Karpas-422 (cell line): ENCODE results near the gene GIPC2. TPM values are rescaled to one million over a fixed set of nuclear protein-coding genes. Genes with fewer than 3 reads are reported as not detected.

Experiments used
- DNase-seq: peaks from one replicate; pipeline ENCODE4 v3.0.0-alpha.2; 2015
- H2AFZ ChIP-seq: fragments of 200-600 bp; sonication (generic); 2 replicates; pipeline ENCODE4 v1.6.1; 2014; ENCODE audit warnings: antibody characterized with exemption, low read length, mixed read lengths
- H3K27ac ChIP-seq: fragments of 200-600 bp; sonication (generic); 2 replicates; pipeline ENCODE4 v1.5.1; 2014; ENCODE audit warnings: mild to moderate bottlenecking, low read length, moderate library complexity
- H3K27me3 ChIP-seq: fragments of 200-600 bp; sonication (generic); 2 replicates; pipeline ENCODE4 v1.6.1; 2014; ENCODE audit warnings: low read length, mixed read lengths
- H3K36me3 ChIP-seq: fragments of 200-600 bp; sonication (generic); 2 replicates; pipeline ENCODE4 v1.6.1; 2014; ENCODE audit warnings: low read length, mixed read lengths; ENCODE audit not compliant: insufficient read depth
- H3K4me1 ChIP-seq: fragments of 200-600 bp; sonication (generic); 2 replicates; pipeline ENCODE4 v1.6.1; 2014; ENCODE audit warnings: mild to moderate bottlenecking, low read length, mixed read lengths
- H3K4me2 ChIP-seq: fragments of 200-600 bp; sonication (generic); 2 replicates; pipeline ENCODE4 v1.6.1; 2014; ENCODE audit warnings: low read length, low read depth, mild to moderate bottlenecking; ENCODE audit not compliant: poor library complexity, severe bottlenecking
- H3K4me3 ChIP-seq: fragments of 200-600 bp; sonication (generic); 2 replicates; pipeline ENCODE4 v1.5.1; 2014; ENCODE audit warnings: mild to moderate bottlenecking, antibody characterized with exemption, low read length, mixed read lengths
- H3K79me2 ChIP-seq: fragments of 200-600 bp; sonication (generic); 2 replicates; pipeline ENCODE4 v1.6.1; 2014; ENCODE audit warnings: mild to moderate bottlenecking, low read length, mixed read lengths
- H3K9ac ChIP-seq: fragments of 200-600 bp; sonication (generic); 2 replicates; pipeline ENCODE4 v1.6.0; 2014; ENCODE audit warnings: low read length
- H3K9me2 ChIP-seq: fragments of 200-600 bp; sonication (generic), shearing (Covaris generic); replicated peaks from 2 replicates; pipeline ENCODE4 v1.6.0; 2014; ENCODE audit warnings: mild to moderate bottlenecking, low read length, moderate library complexity; ENCODE audit not compliant: insufficient read depth
- H3K9me3 ChIP-seq: fragments of 300-700, 200-600 bp; sonication (generic); 2 replicates; pipeline ENCODE4 v1.6.1; 2014; ENCODE audit warnings: low read length, mixed read lengths
- H4K20me1 ChIP-seq: fragments of 200-600 bp; sonication (generic); 2 replicates; pipeline ENCODE4 v1.6.1; 2014; ENCODE audit warnings: mild to moderate bottlenecking, antibody characterized with exemption, low read length, low read depth; ENCODE audit not compliant: insufficient read depth
- small RNA-seq: library from RNA; depleted of rRNA; stranded (forward); fragments of <200 nt; gene quantifications from one replicate; pipeline ENCODE3, GENCODE V24; 2014
- total RNA-seq: library from RNA; depleted of rRNA; stranded (reverse); fragments of >200 nt; shearing (Covaris generic); gene quantifications from 2 replicates; pipeline ENCODE4 v1.2.3, GENCODE V29; 2014; ENCODE audit warnings: low replicate concordance; rRNA removed

Gene GIPC2
- total RNA-seq, 1 experiment from 2014 or later: 0.15 TPM

- Histone ChIP-seq H3K4me1 (no peaks in the 10 kb centered on the region), H3K9me2 (no peaks in the 10 kb centered on the region), H3K36me3 (no peaks in the 10 kb centered on the region), H3K27me3 (no peaks in the 10 kb centered on the region), H2AFZ (no peak overlapping the region), H3K4me3 (no peak overlapping the region), H3K27ac (no peak overlapping the region), H4K20me1 (no peaks in the 10 kb centered on the region), H3K4me2 (no peak overlapping the region), H3K9ac (no peak overlapping the region), H3K9me3 (no peaks in the 10 kb centered on the region), H3K79me2 (no peaks in the 10 kb centered on the region)
- no peak for DNase-seq
These were observed 130.7 kb downstream of the GIPC2 start for GRCh38 chr1:78176448-78176847.

GRCh38 chr1:78177708-78178270, 132.0 kb downstream of the GIPC2 start:
- no peak overlapping the region for H3K4me2 ChIP-seq
- H3K79me2 ChIP-seq: no peaks in the 10 kb centered on the region
- no peak overlapping the region for H3K27ac ChIP-seq
- no peak overlapping the region for H3K4me3 ChIP-seq
- DNase-seq: no peak
- no peaks in the 10 kb centered on the region for H3K9me3 ChIP-seq
- H2AFZ ChIP-seq: no peak overlapping the region
- H4K20me1 ChIP-seq: no peaks in the 10 kb centered on the region
- H3K9me2 ChIP-seq: no peaks in the 10 kb centered on the region
- H3K9ac ChIP-seq: no peak overlapping the region
- no peaks in the 10 kb centered on the region for H3K27me3 ChIP-seq
- no peaks in the 10 kb centered on the region for H3K4me1 ChIP-seq
- H3K36me3 ChIP-seq: no peaks in the 10 kb centered on the region

- Histone ChIP-seq H3K4me1 (no peaks in the 10 kb centered on the region), H3K27ac (no peak overlapping the region), H3K36me3 (no peaks in the 10 kb centered on the region), H3K4me2 (no peak overlapping the region), H4K20me1 (no peaks in the 10 kb centered on the region), H3K9me2 (no peaks in the 10 kb centered on the region), H2AFZ (no peak overlapping the region), H3K79me2 (no peaks in the 10 kb centered on the region), H3K27me3 (no peaks in the 10 kb centered on the region), H3K9me3 (no peaks in the 10 kb centered on the region), H3K9ac (no peak overlapping the region), H3K4me3 (no peak overlapping the region)
- DNase-seq: no peak
These were observed 133.1 kb downstream of the GIPC2 start for GRCh38 chr1:78178816-78179215.

GRCh38 chr1:78184460-78185072, 138.8 kb downstream of the GIPC2 start:
- no peaks in the 10 kb centered on the region for H3K9me2 ChIP-seq
- no peak overlapping the region for H2AFZ ChIP-seq
- H3K4me2 ChIP-seq: no peak overlapping the region
- H3K4me3 ChIP-seq: no peak overlapping the region
- no peaks in the 10 kb centered on the region for H3K36me3 ChIP-seq
- H3K9me3 ChIP-seq: no peaks in the 10 kb centered on the region
- H3K4me1 ChIP-seq: no peaks in the 10 kb centered on the region
- no peaks in the 10 kb centered on the region for H3K79me2 ChIP-seq
- no peaks in the 10 kb centered on the region for H4K20me1 ChIP-seq
- DNase-seq: no peak
- no peak overlapping the region for H3K9ac ChIP-seq
- H3K27ac ChIP-seq: no peak overlapping the region
- no peaks in the 10 kb centered on the region for H3K27me3 ChIP-seq

Small RNA genes within 50 kb of the gene (small RNA-seq; reads per million reads assigned to genes)
- gene AC103591.3 (0.36 reads per million), gene RNA5SP22 (0.12 reads per million), gene RNU6-1102P (not detected)

Other genes with a start within 250 kb of the GIPC2 start
- 0.41 TPM in 1 of 2 replicates, not detected in the other for gene NEXN, start 157.3 kb upstream of the GIPC2 start, total RNA-seq
- 159 and 214 TPM in 2 replicates for gene FUBP1, start 66.9 kb upstream of the GIPC2 start, total RNA-seq
- gene DNAJB4, start 41.0 kb upstream of the GIPC2 start, total RNA-seq: 6.4 and 6.7 TPM in 2 replicates